Measurements from ENCODE around the gene GLCE.

DNA sequence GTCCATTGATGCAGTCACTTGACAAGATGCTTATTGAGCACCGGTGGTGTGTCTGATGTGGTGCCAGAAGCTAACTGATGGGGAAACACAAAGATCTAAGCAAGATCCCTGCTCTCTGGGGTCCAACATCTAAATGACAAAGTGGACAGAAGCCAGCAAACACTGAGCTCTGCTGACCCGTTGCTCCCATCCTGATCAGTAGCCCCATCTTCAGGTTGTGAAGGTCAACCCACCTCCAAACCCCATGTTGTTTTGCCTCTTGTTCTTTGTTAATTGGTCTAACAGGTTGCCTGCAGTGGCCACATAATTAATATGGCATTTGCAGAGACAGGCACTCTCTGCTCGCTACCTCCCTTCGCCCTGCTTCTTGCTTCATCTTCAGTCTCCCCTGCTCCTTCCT, 21.5 kb upstream of the GLCE start:
- TF ChIP-seq, protein P1, sequence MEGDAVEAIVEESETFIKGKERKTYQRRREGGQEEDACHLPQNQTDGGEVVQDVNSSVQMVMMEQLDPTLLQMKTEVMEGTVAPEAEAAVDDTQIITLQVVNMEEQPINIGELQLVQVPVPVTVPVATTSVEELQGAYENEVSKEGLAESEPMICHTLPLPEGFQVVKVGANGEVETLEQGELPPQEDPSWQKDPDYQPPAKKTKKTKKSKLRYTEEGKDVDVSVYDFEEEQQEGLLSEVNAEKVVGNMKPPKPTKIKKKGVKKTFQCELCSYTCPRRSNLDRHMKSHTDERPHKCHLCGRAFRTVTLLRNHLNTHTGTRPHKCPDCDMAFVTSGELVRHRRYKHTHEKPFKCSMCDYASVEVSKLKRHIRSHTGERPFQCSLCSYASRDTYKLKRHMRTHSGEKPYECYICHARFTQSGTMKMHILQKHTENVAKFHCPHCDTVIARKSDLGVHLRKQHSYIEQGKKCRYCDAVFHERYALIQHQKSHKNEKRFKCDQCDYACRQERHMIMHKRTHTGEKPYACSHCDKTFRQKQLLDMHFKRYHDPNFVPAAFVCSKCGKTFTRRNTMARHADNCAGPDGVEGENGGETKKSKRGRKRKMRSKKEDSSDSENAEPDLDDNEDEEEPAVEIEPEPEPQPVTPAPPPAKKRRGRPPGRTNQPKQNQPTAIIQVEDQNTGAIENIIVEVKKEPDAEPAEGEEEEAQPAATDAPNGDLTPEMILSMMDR (IDR thresholded peaks at IDR 0.05; ENCODE audit: low read depth, low read length, missing input control): no peak
- TF ChIP-seq MAX (IDR thresholded peaks at IDR 0.05) (no peak), RAD21 (IDR thresholded peaks at IDR 0.05) (no peak), RXRA (IDR thresholded peaks at IDR 0.05) (no peak), SP1 (IDR thresholded peaks at IDR 0.05) (no peak), TAF1 (conservative IDR thresholded peaks at IDR 0.05) (no peak), GABPA (IDR thresholded peaks at IDR 0.05 in 1 of 2, conservative IDR thresholded peaks at IDR 0.05 in 1 of 2) (no peak), YY1 (IDR thresholded peaks at IDR 0.05) (no peak), JUND (IDR thresholded peaks at IDR 0.05) (no peak), NR2F2 (IDR thresholded peaks at IDR 0.05) (no peak)
- TF ChIP-seq, protein P2, sequence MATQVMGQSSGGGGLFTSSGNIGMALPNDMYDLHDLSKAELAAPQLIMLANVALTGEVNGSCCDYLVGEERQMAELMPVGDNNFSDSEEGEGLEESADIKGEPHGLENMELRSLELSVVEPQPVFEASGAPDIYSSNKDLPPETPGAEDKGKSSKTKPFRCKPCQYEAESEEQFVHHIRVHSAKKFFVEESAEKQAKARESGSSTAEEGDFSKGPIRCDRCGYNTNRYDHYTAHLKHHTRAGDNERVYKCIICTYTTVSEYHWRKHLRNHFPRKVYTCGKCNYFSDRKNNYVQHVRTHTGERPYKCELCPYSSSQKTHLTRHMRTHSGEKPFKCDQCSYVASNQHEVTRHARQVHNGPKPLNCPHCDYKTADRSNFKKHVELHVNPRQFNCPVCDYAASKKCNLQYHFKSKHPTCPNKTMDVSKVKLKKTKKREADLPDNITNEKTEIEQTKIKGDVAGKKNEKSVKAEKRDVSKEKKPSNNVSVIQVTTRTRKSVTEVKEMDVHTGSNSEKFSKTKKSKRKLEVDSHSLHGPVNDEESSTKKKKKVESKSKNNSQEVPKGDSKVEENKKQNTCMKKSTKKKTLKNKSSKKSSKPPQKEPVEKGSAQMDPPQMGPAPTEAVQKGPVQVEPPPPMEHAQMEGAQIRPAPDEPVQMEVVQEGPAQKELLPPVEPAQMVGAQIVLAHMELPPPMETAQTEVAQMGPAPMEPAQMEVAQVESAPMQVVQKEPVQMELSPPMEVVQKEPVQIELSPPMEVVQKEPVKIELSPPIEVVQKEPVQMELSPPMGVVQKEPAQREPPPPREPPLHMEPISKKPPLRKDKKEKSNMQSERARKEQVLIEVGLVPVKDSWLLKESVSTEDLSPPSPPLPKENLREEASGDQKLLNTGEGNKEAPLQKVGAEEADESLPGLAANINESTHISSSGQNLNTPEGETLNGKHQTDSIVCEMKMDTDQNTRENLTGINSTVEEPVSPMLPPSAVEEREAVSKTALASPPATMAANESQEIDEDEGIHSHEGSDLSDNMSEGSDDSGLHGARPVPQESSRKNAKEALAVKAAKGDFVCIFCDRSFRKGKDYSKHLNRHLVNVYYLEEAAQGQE (IDR thresholded peaks at IDR 0.05): no peak
- TF ChIP-seq, protein P3, sequence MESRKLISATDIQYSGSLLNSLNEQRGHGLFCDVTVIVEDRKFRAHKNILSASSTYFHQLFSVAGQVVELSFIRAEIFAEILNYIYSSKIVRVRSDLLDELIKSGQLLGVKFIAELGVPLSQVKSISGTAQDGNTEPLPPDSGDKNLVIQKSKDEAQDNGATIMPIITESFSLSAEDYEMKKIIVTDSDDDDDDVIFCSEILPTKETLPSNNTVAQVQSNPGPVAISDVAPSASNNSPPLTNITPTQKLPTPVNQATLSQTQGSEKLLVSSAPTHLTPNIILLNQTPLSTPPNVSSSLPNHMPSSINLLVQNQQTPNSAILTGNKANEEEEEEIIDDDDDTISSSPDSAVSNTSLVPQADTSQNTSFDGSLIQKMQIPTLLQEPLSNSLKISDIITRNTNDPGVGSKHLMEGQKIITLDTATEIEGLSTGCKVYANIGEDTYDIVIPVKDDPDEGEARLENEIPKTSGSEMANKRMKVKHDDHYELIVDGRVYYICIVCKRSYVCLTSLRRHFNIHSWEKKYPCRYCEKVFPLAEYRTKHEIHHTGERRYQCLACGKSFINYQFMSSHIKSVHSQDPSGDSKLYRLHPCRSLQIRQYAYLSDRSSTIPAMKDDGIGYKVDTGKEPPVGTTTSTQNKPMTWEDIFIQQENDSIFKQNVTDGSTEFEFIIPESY (IDR thresholded peaks at IDR 0.05): no peak

Data from liver (tissue), 3 donors.